Spleen (tissue), 7 donors: ENCODE measurements around the gene RGS5.

Source experiments
- CTCF ChIP-seq, 11 experiments: fragments of 200-600 bp in 7 of 11; fragments of 450-650 bp in 4 of 11; sonication (generic) in 4 of 11; IDR thresholded peaks in 8 of 11; conservative IDR thresholded peaks in 3 of 11; 1 replicate in 7 of 11; 2 replicates in 4 of 11; pipeline versions ENCODE4 v1.4.0 to v1.8.0; 2016 to 2021; ENCODE audit warnings: antibody characterized with exemption in 11 of 11, inconsistent platforms in 4 of 11, mild to moderate bottlenecking in 1 of 11
- POLR2A ChIP-seq, 3 donors: fragments of 450-650 bp; IDR thresholded peaks; one replicate each; pipeline ENCODE4 v1.5.1; 2017; ENCODE audit warnings: antibody characterized with exemption in 3 of 3, mild to moderate bottlenecking in 1 of 3
- POLR2AphosphoS5 ChIP-seq, 3 donors: sonication (generic); formaldehyde crosslinking; IDR thresholded peaks; one replicate each; pipeline ENCODE4 v1.5.1; 2017; ENCODE audit warnings: antibody characterized with exemption in 3 of 3
- donor health status: DM: no; HTN: no; CAD: no; lungs with moderate emphysema.
- donor health status: DM: no; HTN: no; CAD: no.
- donor health status: DM: no; HTN: no; CAD: no.

DNA sequence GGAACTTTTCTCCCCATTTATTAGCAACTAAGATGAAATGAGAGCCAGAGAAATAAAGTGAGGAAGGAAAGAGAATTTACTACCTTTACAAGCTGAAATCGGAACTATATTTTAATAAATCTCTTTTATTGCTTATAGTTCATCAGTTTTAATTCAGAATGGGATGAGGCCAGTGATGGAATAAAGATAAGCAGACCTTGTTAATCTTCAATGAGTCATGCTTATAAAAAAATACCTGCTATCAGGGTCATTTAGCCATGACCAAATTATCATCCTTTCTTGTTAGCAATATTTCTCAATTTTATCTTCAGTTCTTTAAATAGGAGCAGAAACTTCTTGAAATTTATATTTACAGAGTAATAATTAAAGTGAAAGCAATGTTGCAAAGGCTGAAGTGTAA is 107.5 kb downstream of the RGS5 start:
- TF ChIP-seq CTCF (IDR thresholded peaks at IDR 0.05 in 8 of 11, conservative IDR thresholded peaks at IDR 0.05 in 3 of 11) (no peak), POLR2A (IDR thresholded peaks at IDR 0.05) (no peak), POLR2AphosphoS5 (IDR thresholded peaks at IDR 0.05) (no peak)
